GM06990 (cell line): Measurements from ENCODE around the gene WFDC9.
"Not testable (repeated sequence)": the region's sequence is repeated elsewhere in the genome, so short reads cannot be mapped to it uniquely, and the experiment has no call there.

Source experiments
- DNase-seq: peaks from one replicate; pipeline ENCODE4 v3.0.0-alpha.2; 2011; ENCODE audit not compliant: insufficient read length; ENCODE audit errors: extremely low read depth
- H3K27me3 ChIP-seq: replicated peaks from 2 replicates; pipeline ENCODE4 v1.6.0; 2011; ENCODE audit warnings: low read length; ENCODE audit not compliant: control insufficient read depth, insufficient read depth
- H3K36me3 ChIP-seq: 2 replicates; pipeline ENCODE4 v1.5.1; 2011; ENCODE audit warnings: low read length; ENCODE audit not compliant: control insufficient read depth, insufficient read depth
- H3K4me3 ChIP-seq: replicated peaks from 2 replicates; pipeline ENCODE4 v1.5.1; 2011; ENCODE audit warnings: low read depth, mild to moderate bottlenecking, control low read depth, low read length
- CTCF ChIP-seq: IDR thresholded peaks from 2 replicates; pipeline ENCODE4 v1.5.1; 2011; ENCODE audit warnings: low read length, control low read depth, mild to moderate bottlenecking, inconsistent platforms; ENCODE audit not compliant: insufficient read depth, poor library complexity, severe bottlenecking

Gene WFDC9

GRCh38 chr20:45631184-45631583 lies at the start of gene WFDC9:
WFDC9 (minus strand) TSS chr20:45631284; CDS start chr20:45610181, 21,103 bp downstream.
- DNase-seq: no peak
- no peak within 1 kb of the TSS for H3K4me3 ChIP-seq

GRCh38 chr20:45679650-45680049 lies 48.6 kb upstream of the WFDC9 start:
- no peak for TF ChIP-seq CTCF
- Histone ChIP-seq H3K4me3 (no peak overlapping the region), H3K27me3 (no peaks in the 10 kb centered on the region), H3K36me3 (no peaks in the 10 kb centered on the region)
- DNase-seq: no peak

More at GRCh38 chr20:45631184-45631583, at the start of gene WFDC9:
- H3K36me3 ChIP-seq: no peaks in the 10 kb centered on the region
- no peaks in the 10 kb centered on the region; the same call in 1 of the 2 replicates for H3K27me3 ChIP-seq
- TF ChIP-seq CTCF: no peak

GRCh38 chr20:45672765-45673164 lies 41.7 kb upstream of the WFDC9 start:
- no peak for TF ChIP-seq CTCF
- Histone ChIP-seq H3K4me3 (no peak overlapping the region), H3K36me3 (no peaks in the 10 kb centered on the region), H3K27me3 (no peaks in the 10 kb centered on the region)
- no peak for DNase-seq

- TF ChIP-seq CTCF: no peak
- Histone ChIP-seq H3K36me3 (no peaks in the 10 kb centered on the region), H3K27me3 (no peaks in the 10 kb centered on the region), H3K4me3 (no peak within 1 kb of the TSS)
- no peak for DNase-seq
Observed at GRCh38 chr20:45670139-45670538, 39.1 kb upstream of the WFDC9 start, which contains the start of gene WFDC11. WFDC11 (minus strand) TSS chr20:45670239; CDS start chr20:45650600, 19,639 bp downstream.

- not testable (repeated sequence) for H3K36me3 ChIP-seq, H3K27me3 ChIP-seq, H3K4me3 ChIP-seq, DNase-seq
Observed at GRCh38 chr20:45657038-45657437, 26.0 kb upstream of the WFDC9 start.

GRCh38 chr20:45651726-45652125 lies 20.6 kb upstream of the WFDC9 start:
- not testable (repeated sequence) for H3K36me3 ChIP-seq, H3K4me3 ChIP-seq, DNase-seq, H3K27me3 ChIP-seq

- DNase-seq: no peak
- no peak overlapping the region for H3K4me3 ChIP-seq
- H3K27me3 ChIP-seq: no peaks in the 10 kb centered on the region
- H3K36me3 ChIP-seq: no peaks in the 10 kb centered on the region
- no peak for TF ChIP-seq CTCF
Observed at GRCh38 chr20:45649312-45649863, 18.3 kb upstream of the WFDC9 start.
